HPDE6-E6E7 (cell line): ENCODE data around the gene KLHL8.
"Not testable (repeated sequence)": the region's sequence is repeated elsewhere in the genome, so short reads cannot be mapped to it uniquely, and the experiment has no call there.

ENCODE experiments used
- DNase-seq: peaks from one replicate; pipeline ENCODE4 v3.0.0; 2011; ENCODE audit warnings: missing footprints; ENCODE audit errors: extremely low spot score

Gene KLHL8

GRCh38 chr4:87228262-87228860 is 7.9 kb upstream of the KLHL8 start:
- no peak for DNase-seq

DNA sequence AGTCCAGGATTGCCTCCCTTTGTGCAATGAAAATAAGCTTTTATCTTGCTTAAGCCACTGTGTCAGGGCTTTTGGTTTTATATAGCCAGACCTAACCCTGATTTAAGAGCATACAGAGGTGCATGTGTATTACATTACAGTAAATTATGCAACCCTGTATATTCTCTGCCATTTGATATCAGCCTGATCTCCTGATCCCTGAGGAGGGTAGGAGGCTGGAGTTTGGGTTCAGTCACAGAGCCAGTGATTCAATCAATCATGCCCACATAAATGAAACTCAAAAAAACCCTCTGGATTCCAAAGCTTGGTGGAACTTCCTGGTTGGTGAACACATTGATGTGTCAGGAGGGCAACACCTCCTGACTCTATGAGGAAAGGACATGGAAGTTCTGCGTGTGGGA is 7.3 kb upstream of the KLHL8 start:
- DNase-seq, result no peak

- no peak for DNase-seq
These were observed 5.5 kb upstream of the KLHL8 start for GRCh38 chr4:87225936-87226335.

DNA sequence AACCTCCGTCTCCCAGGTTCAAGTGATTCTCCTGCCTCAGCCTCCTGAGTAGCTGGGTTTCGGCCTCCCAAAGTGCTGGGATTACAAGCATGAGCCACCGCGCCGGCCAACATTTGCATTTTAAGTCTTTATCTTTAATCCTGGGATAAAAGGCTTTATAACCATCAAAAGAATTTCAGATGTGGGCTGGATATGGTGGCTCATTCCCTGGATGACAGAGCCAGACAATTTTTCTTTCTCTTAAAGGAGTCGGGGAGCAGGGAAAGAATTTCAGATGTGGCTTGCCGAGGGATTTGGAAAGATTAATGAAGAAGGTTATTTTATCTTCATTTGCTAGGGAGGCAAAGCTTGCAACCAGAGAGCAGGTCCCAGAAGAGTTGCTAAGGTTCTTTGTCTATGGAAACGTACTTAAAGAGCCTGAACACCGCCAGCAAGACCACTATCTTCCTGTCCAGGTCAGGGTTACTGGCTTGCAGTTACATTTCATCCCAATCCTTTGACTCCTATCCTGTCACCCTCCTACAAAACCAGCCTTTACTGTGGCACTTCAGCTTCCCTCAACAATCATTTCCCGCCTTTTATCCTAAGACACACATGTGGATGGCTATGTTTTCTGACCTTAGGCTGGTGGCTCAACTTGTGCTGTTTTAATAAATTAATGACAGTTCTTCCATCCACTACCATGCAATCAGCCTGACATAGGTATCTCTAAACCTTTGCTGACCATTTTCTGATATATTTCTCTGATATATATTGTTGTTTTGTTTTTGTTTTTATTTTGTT is 3.9 kb upstream of the KLHL8 start:
- no peak for DNase-seq

- no peak for DNase-seq
These were observed 755 bp downstream of the KLHL8 start for GRCh38 chr4:87219632-87220093.

DNA sequence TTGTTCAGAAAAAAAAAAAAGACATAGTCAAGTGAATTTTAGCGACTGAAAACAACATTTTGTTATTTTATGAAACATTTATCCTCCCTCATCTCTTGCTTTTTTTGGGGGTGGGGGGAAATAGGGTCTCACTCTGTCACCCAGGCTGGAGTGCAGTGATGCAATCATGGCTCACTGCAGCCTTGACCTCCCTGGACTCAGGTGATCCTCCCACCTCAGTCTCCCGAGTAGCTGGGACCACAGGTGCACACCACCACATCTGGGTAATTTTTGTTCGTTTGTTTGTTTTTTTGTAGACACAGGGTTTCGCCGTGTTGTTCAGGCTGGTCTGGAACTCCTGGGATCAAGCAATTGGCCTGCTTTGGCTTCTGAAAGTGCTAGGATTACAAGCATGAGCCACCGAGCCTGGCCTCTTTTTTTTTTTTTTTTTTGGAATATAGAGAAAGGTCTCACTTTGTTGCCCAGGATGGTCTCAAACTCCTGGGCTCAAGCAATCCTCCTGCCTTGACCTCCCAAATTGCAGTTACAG is 3.1 kb downstream of the KLHL8 start:
- DNase-seq, result not testable (repeated sequence)

DNA sequence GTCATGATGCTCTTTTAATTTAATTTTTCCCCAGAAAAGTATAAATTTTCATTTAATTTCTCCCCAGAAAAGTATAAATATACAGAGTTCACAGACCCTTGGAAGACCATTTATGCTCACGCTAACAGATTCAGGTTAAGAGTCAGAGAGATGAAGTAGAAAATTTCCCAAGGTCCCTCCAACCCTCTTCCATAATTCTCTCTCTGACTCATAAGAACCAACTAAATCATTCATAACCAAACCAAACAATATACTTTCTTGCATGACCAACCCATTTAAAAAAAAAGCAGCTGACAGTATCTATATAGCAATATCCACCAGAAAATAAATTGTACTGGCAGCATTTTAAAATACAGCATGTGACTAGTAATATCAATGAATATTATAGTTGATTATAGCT is 3.9 kb downstream of the KLHL8 start:
- DNase-seq, result no peak

DNA sequence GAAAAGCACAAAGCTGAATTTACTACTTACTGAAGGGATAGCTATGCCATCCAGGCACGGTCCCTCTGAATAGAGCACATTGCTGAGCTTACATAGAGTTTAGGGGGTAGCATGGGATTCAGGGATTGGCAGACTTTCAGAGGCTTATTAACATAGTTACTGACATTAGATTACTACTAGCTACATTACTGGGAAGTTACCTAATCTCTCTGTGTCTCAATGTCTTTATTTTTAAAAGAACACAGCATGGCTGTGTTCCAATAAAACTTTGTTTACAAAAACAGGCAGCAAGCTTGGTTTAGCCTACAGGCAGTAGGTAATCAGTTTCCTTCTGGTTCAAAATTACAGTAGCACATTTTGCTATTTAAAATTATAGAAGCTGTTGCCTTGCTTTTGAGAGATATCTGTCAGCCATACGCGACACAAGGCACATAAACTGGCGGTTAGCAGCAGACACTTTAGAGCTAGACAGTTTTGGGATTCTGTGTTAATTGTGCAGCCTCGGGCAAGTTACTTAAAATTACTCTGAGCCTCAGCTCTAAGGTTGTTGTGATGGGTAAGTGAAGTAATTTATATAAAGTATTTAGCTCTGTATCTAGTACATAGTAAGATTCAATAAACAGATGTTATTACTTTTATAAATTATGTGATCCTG is 6.9 kb downstream of the KLHL8 start:
- no peak for DNase-seq

DNA sequence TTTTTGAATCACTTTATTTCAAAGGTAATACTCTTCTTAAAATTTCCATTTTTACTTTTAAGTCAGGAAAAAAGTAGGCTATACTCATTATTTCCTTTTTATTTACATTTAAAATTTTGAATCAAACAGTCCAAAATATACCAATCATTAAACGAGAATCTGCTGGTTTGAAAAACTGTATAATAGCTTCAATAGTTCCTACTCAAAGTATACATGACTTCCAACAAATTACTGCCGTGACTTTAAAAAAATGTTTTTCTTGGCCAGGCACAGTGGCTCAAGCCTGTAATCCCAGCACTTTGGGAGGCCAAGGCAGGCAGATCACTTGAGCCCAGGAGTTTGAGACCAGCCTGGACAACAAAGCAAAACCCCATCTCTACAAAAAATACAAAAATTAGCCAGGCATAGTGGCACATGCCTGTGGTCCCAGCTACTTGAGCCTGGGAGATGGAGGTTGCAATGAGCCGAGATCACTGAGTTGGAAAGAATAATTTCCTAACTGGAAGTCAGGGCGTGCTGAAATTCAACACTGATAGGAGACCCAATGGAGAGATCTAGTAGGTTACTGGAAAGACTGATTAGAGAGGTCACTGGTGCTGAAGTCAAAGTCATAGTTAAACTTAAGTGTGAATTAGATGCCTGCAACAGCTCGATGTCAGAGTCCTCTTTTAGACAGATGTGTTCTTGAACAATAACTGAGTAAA is 9.0 kb downstream of the KLHL8 start:
- DNase-seq, result no peak

DNA sequence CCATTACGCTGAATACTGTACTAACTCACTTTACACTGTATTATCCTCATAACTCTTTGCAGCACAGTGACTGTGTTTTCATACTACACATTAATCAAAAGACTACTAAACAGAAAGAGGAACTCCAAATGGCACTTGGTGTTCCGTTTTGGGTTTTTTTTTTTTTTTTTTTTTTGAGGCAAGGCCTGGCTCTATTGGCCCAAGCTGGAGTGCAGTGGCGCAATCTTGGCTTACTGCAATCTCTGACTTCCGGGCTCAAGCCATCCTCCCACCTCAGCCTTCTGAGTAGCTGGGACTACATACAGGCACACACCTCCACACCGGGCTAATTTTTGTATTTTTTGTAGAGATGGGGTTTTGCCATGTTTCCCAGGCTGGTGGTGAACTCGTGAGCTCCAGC is 10.7 kb downstream of the KLHL8 start:
- DNase-seq, result no peak

DNA sequence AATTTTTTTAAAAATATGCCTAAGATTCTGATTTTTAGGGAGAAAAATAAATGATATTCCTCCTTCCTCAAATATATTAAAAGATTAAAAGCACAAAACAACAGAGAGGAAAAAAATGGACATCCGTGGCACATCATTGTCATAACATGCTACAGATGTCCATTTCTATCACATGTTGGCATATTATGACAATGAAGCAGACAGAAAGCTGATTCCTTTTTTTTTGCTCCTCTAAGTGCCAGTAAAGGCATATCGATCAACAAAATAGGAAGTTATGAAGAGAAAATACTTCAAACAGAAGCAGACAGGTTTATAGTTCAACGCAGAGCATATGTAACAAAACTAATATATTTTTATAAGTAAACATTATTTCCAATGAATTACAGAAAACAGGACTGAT is 11.2 kb downstream of the KLHL8 start:
- no peak for DNase-seq

GRCh38 chr4:87204559-87204958 is 15.9 kb downstream of the KLHL8 start:
- DNase-seq, result no peak

GRCh38 chr4:87196927-87197326 is 23.5 kb downstream of the KLHL8 start:
- DNase-seq, result no peak

DNA sequence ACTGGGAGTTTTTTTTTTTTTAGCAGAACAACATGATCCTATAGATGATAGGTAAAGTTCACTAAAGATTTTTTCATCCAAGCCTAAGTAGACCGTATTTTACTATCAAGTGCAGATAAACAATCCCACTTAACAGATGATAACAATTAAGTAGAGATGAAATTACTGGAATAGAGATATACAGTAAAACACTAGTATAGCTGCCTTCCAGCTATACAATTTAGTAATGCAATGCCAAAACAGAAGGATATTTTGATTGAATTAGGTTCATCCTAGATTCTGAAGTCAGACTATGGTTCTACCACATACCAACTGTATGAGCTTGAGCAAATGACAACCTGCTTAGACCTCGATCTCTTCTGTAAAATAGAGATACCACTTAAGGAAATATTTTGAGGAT is 24.3 kb downstream of the KLHL8 start:
- no peak for DNase-seq

DNA sequence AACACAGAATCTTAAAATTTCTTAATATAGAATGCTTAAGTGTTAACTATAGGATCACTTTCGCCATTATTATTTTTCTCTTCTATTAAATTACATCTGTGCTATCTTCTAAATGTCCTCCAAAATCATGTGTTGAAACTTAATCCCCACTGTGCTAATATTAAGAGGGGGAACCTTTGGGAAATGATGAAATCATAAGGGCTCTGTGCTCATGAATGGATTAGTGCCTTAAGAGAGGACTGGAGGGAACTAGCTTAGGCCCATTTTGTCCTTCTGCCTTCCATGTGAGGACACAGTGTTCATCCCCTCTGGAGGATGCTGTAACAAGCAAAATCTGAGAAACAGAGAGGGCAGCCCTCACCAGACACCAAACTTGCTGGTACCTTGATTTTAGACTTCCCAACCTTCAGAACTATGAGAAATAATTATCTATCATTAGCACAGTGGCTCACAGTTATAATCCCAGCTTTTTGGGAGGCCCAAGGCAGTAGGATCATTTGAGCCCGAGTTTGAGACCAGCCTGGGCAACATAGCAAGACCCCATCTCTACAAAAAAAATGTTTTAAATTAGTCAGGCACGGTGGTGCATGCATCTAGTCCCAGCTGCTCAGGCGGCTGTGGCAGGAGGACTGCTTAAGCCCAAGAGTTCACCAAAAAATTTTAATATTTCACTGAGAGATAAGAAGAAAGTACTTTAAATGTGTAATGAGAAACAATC is 26.3 kb downstream of the KLHL8 start:
- DNase-seq, result no peak

GRCh38 chr4:87192145-87192919 is 28.1 kb downstream of the KLHL8 start:
- DNase-seq, result no peak

GRCh38 chr4:87188932-87189331 is 31.5 kb downstream of the KLHL8 start:
- DNase-seq, result no peak

GRCh38 chr4:87188048-87188447 is 32.4 kb downstream of the KLHL8 start:
- no peak for DNase-seq

GRCh38 chr4:87185146-87185870 is 35.1 kb downstream of the KLHL8 start:
- no peak for DNase-seq

- DNase-seq, result no peak
These were observed 39.7 kb downstream of the KLHL8 start for GRCh38 chr4:87180767-87181166.
